HEK293 (cell line): ENCODE measurements around the gene PSG1.
"Not testable (repeated sequence)": the region's sequence is repeated elsewhere in the genome, so short reads cannot be mapped to it uniquely, and the experiment has no call there.

ENCODE experiments used
- CTCF ChIA-PET: fragments of 350-600 bp; formaldehyde crosslinking; extraction: SDS; loops from one replicate; lab custom pipeline; 2021; ENCODE audit warnings: antibody characterized with exemption; lab: Yijun Ruan, JAX
- POLR2A ChIA-PET: fragments of 300-600 bp; formaldehyde crosslinking; extraction: SDS; loops from one replicate; lab custom pipeline; 2020; ENCODE audit warnings: antibody characterized with exemption, inconsistent platforms; lab: Yijun Ruan, JAX
- H3K27ac ChIP-seq: fragments of 200-500 bp; sonication (Bioruptor generic); 2 replicates; pipeline ENCODE4 v1.5.1; 2014; ENCODE audit warnings: low read depth, low read length, control low read depth, inconsistent platforms; ENCODE audit errors: extremely low read depth
- H3K36me3 ChIP-seq, 2 experiments: fragments of 200-500 bp in 1 of 2; sonication (Bioruptor generic) in 1 of 2; 1 replicate in 1 of 2; 2 replicates in 1 of 2; pipeline ENCODE4 v1.5.1; 2014 to 2017; ENCODE audit warnings: inconsistent platforms in 2 of 2, low read length in 2 of 2; ENCODE audit not compliant: control insufficient read depth in 2 of 2, insufficient read depth in 1 of 2
- H3K4me1 ChIP-seq: fragments of 200-500 bp; sonication (Bioruptor generic); 2 replicates; pipeline ENCODE4 v1.5.1; 2014; ENCODE audit warnings: mild to moderate bottlenecking, low read length, inconsistent platforms; ENCODE audit not compliant: control insufficient read depth, insufficient read depth
- H3K4me3 ChIP-seq: 2 replicates; pipeline ENCODE4 v1.5.1; 2011; ENCODE audit warnings: low read depth, mild to moderate bottlenecking, control low read depth, low read length, moderate library complexity
- H3K9me3 ChIP-seq: fragments of 200-500 bp; sonication (Bioruptor generic); 2 replicates; pipeline ENCODE4 v1.5.1; 2014; ENCODE audit warnings: low read depth, low read length, inconsistent platforms; ENCODE audit not compliant: control insufficient read depth, insufficient read depth
- ZBTB17 ChIP-seq: fragments of 450-650 bp; formaldehyde crosslinking; IDR thresholded peaks from 2 replicates; pipeline ENCODE4 v1.5.1; 2016; ENCODE audit warnings: missing biosample characterization, missing genetic modification characterization

Gene PSG1

DNA sequence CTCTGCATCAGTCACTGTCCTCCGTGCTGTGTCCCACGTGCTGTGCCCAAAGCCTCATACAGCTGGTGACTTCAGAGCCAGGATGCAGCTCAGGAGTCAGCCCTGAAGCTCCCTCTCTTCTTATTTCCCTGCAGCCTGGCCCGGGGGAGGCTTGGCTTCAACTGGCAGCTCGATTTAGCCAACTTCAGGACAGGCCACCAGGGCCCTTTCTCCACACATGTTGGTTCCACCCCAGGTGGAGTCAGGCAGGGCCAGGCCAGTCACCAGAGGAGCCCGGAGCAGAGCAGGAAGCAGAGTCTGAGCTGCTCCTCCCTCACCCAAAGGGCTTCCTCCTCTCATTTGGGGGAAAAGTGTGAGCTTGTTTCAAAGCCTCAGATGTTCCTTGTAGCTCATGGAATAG lies 26.6 kb upstream of the PSG1 start:
- H3K27ac ChIP-seq, result not testable (repeated sequence)

DNA sequence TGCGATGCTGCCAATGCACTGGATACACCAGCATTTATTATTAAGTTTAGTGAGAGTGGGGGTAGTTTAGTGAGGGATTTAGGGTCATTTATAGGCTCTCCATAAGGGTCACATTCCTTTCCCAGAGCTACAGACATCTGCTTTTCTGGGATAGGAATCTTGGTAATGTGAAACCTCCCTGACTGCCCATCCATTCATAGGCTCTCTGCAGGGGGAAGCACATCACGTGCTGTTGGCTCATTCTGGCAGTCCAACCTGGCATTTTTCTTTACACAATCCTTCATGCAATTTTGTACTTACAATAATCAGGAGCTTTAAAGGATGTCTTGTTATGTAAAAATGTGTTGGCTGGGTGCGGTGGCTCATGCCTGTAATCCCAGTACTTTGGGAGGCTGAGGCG lies 21.0 kb upstream of the PSG1 start:
- H3K4me3 ChIP-seq, H3K27ac ChIP-seq, H3K4me1 ChIP-seq, H3K36me3 ChIP-seq, H3K9me3 ChIP-seq, POLR2A ChIA-PET: not testable (repeated sequence)
- CTCF ChIA-PET, result interaction anchor here (0.6 to 2.1 kb wide), 4 partner anchors 15 to 416 kb away, joined by 3 to 15 read pairs (median 3); no protein-coding TSS in a partner anchor
- TF ChIP-seq ZBTB17, result peak; percentile 36; the same call in 1 of the 2 replicates

More for the DNA sequence above, 26.6 kb upstream of the PSG1 start:
- H3K4me3 ChIP-seq, H3K4me1 ChIP-seq, H3K9me3 ChIP-seq, POLR2A ChIA-PET, H3K36me3 ChIP-seq: not testable (repeated sequence)
- CTCF ChIA-PET, result interaction anchor here (1.1 kb wide), 1 partner anchor 24 kb away, joined by 3 read pairs; no protein-coding TSS in a partner anchor

DNA sequence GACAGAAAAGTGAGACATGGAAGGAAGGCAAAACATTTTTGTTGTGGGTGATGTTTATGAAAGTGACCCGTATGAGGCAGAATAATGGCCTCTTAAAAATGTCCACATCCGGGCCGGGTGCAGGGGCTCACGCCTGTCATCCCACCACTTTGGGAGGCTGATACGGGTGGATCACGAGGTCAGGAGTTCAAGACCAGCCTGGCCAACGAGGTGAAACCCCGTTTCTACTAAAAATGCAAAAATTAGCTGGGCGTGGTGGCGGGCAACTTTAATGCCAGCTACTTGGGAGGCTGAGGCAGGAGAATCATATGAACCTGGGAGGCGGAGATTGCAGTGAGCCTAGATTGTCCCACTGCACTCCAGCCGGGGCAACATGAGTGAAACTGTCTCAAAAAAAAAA lies 20.2 kb upstream of the PSG1 start:
- CTCF ChIA-PET, result interaction anchor here (2.1 kb wide), 1 partner anchor 14 kb away, joined by 15 read pairs; no protein-coding TSS in a partner anchor
- H3K9me3 ChIP-seq, H3K4me3 ChIP-seq, H3K4me1 ChIP-seq, H3K27ac ChIP-seq, POLR2A ChIA-PET, H3K36me3 ChIP-seq: not testable (repeated sequence)

DNA sequence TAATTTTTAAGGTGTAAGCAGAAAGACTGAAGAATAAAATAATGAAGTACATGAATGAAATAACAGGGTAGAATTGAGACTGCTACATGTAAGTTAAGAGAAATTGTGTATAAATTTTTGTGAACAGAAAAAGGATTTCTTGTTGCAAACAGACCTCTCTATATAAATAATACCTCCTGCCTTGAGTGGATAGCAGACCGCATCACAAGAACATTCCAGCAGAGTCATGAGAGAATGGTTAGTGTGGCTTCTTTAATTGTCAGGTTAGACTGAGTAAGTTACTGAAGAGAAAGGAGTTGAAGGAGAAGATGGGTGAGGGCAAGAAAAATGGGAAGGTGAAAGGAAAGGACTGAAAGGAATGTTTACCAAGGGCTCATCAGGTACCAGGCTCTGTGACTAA lies 19.6 kb upstream of the PSG1 start:
- H3K9me3 ChIP-seq, H3K4me3 ChIP-seq, H3K27ac ChIP-seq, H3K36me3 ChIP-seq, H3K4me1 ChIP-seq, POLR2A ChIA-PET: not testable (repeated sequence)
- CTCF ChIA-PET, result interaction anchor here (1.1 kb wide), 1 partner anchor 24 kb away, joined by 4 read pairs; no protein-coding TSS in a partner anchor

DNA sequence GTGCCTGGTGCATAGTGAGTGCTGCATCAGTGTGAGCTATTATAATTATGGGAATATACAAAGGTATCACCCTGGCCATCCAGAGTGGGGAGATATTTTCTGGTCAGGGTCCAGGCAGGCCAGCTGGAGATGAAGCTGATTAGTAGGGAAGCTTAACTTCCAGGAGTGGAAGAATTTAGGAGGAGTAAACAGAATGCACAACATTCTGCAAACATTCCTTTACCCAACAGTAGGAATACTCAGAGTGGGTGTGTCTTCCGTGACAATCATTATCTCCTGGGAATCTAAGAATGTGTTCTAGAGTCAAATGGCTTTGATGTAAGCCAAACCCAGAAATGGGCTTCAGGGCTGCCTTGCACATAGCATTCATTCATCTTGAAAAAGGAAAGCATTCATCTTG lies 19.1 kb upstream of the PSG1 start:
- not testable (repeated sequence) for H3K4me1 ChIP-seq, H3K9me3 ChIP-seq, H3K27ac ChIP-seq, H3K4me3 ChIP-seq, H3K36me3 ChIP-seq
- ChIA-PET CTCF (interaction anchor here (1.1 kb wide), 1 partner anchor 25 kb away, joined by 4 read pairs; no protein-coding TSS in a partner anchor), POLR2A (interaction anchor here (0.7 kb wide), 1 partner anchor 9 kb away, joined by 3 read pairs; no protein-coding TSS in a partner anchor)

DNA sequence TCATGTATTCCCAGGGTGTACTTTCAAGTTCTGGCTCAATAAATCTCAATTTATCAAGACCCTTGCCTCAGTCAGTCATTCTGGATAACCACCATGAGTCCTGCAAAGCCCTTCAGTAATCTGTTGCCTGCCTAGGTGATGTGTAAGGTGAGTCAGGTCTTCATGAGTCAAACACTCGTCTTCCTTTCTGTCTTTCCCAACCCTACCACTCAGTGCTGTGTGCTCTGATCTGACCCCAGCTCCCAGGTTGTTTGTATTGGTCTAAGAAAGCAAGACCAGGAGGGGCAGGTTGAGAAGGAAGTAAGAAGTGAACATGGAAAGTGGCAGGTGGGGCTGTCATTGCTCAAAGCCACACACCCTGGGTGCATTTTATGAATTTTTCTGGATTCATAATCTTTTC lies 18.2 kb upstream of the PSG1 start:
- H3K9me3 ChIP-seq, H3K4me1 ChIP-seq, H3K4me3 ChIP-seq, H3K27ac ChIP-seq, POLR2A ChIA-PET, H3K36me3 ChIP-seq, CTCF ChIA-PET: not testable (repeated sequence)

DNA sequence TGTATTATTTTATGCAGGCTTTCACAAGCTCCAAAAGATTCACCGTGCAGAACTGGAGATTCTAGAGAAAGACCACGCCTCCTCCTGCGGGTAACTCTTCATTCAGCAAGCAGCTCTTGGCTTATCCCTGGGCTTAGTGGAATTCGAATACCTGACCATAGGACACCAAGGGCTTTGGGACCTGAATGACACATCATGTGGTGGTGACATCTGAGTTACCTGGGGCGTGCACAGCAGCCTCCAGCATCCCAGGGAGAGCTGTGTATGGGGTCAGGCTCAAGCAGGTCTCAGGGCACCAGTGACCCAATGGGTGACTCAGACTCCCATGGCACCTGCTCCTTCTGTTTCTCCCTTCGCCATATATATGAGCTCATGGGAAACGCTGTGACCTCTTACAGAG lies 10.9 kb upstream of the PSG1 start:
- H3K27ac ChIP-seq, H3K4me1 ChIP-seq, POLR2A ChIA-PET, H3K4me3 ChIP-seq, H3K36me3 ChIP-seq, H3K9me3 ChIP-seq: not testable (repeated sequence)
- CTCF ChIA-PET, result interaction anchor here (0.6 to 0.8 kb wide), 5 partner anchors 32 to 313 kb away, joined by 3 to 4 read pairs (median 3); no protein-coding TSS in a partner anchor

DNA sequence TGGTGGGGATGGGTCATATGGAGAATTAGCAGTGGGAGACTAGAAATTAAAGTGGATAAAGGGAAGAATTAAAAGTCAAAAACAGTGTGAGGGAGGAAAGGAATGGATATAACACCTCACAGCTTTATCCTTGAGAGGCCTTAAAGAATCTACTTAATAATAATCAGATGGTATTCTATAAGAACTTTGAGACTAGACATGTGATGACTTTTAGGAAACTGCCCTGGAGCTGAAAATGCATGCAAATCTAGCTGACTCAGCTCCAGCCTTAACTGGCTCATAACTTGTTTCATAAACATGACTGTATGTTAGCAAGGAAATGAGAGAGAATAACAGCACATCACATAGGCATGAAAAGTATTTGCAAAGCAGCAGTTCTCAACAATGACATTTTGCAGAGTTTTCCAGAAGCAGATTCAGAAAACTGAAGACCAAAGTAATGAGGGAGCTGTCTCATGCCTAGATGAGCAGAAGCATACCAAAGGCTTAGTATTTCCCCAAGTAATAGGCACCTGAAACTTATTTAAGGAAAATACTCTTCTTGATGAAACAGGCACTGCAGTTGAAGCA lies 8.4 kb upstream of the PSG1 start:
- CTCF ChIA-PET, result interaction anchor here (0.6 to 1.4 kb wide), 5 partner anchors 25 to 253 kb away, joined by 3 to 4 read pairs (median 4); no protein-coding TSS in a partner anchor
- POLR2A ChIA-PET, H3K4me3 ChIP-seq, H3K4me1 ChIP-seq, H3K27ac ChIP-seq, H3K36me3 ChIP-seq, H3K9me3 ChIP-seq: not testable (repeated sequence)

DNA sequence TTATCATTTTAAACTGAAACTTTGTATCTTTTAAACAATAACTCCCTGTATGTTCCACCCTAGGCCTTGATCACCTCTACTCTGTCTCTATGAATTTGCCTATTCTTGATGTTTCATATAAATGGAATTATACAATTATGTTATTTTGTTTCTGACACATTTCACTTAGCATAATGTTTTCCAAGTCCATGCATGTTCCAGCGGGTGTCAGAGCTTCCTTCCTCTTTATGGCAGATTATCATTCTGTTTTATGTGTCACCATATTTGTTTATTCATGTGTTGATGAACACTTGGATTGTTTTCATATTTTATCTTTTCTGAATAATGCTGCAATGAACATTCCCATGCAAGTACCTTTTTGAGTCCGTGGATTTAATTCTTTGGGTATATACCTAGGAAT lies 3.2 kb upstream of the PSG1 start:
- H3K36me3 ChIP-seq, POLR2A ChIA-PET, H3K4me3 ChIP-seq, H3K27ac ChIP-seq, H3K9me3 ChIP-seq, H3K4me1 ChIP-seq: not testable (repeated sequence)
- CTCF ChIA-PET, result interaction anchor here (0.6 to 4.7 kb wide), 6 partner anchors 25 to 189 kb away, joined by 3 to 54 read pairs (median 6); no protein-coding TSS in a partner anchor

DNA sequence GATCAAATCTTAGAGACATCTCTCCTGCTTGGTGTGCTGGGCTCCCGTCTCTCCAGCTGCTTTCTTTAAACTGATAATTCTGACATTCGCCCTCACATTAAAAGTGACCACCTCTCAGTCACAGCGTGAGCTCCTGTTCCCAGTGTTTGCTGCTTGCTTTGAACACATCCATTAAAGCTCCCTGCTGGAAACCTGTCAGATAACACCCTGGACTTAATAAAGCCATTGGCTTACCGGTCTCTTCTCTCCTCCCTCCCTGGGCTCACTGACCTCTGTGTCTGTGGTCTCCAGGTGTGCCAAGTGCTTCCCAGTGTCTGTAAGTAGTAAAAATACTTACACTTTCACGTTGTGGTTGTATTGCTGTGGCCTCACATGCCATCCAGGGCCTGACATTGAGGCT lies 2.5 kb upstream of the PSG1 start:
- CTCF ChIA-PET, result interaction anchor here (1.9 to 4.7 kb wide), 3 partner anchors 24 to 89 kb away, joined by 7 to 54 read pairs (median 21); no protein-coding TSS in a partner anchor

More for the DNA sequence above, 2.5 kb upstream of the PSG1 start:
- H3K4me3 ChIP-seq, H3K36me3 ChIP-seq, H3K4me1 ChIP-seq, H3K9me3 ChIP-seq, H3K27ac ChIP-seq, POLR2A ChIA-PET: not testable (repeated sequence)
